ENCODE data around the gene PDGFRB.

PDGFRB gene

DNA sequence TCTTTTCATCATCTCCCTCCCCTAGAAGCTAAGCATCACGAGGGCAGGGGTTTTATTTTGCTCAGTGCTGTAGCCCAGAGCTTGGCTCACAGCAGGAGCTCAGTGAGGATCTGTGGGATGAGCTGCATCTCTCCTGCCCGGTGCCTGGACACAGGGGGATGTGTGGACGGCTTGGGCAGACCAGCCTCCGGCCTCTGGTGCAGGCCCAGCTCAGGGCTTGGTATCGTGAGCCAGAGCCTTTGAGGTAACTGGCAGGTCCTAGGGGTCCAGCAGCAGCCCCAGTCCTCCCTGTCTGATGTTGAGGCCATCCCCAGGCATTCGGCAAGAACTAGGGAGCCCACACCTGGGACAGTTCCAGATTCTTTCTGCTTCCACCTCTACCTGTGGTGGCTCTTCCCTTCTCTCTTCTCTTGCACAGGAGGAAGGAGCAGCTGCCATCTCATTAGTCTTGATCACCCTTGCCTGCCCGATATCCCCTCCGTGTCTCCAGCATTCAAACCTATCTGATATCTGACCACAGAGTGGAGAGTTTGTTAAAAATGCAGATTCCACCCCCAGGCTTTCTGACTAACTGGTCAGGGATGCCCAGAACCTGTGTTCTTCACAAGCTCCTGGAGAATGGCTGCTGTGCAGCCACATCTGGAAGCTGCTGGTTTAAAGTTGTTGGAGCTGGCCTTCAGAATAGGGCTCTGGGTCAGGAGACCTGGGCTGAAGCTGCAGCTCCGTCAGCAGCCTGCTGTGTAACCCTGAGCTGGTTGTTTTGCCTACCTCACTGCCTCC lies 26.3 kb upstream of the PDGFRB start:
- DNase-seq: no peak

DNA sequence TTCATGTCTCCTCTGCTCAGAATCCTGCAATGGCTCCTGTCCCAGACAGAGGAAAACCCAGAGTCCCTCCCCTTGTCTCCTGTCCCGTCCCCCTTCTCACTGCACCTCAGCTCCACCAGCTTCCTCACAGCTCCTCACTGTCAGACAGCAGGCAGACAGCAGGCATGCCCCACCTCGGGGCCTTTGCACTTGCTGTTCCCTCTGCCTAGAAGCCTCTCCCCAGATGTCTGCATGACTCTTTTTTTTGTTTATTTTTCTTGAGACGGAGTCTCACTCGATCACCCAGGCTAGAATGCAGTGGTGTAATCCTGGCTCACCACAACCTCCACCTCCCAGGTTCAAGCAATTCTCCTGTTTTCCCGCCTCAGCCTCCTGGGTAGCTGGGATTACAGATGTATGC lies 25.4 kb upstream of the PDGFRB start:
- no peak for DNase-seq

DNA sequence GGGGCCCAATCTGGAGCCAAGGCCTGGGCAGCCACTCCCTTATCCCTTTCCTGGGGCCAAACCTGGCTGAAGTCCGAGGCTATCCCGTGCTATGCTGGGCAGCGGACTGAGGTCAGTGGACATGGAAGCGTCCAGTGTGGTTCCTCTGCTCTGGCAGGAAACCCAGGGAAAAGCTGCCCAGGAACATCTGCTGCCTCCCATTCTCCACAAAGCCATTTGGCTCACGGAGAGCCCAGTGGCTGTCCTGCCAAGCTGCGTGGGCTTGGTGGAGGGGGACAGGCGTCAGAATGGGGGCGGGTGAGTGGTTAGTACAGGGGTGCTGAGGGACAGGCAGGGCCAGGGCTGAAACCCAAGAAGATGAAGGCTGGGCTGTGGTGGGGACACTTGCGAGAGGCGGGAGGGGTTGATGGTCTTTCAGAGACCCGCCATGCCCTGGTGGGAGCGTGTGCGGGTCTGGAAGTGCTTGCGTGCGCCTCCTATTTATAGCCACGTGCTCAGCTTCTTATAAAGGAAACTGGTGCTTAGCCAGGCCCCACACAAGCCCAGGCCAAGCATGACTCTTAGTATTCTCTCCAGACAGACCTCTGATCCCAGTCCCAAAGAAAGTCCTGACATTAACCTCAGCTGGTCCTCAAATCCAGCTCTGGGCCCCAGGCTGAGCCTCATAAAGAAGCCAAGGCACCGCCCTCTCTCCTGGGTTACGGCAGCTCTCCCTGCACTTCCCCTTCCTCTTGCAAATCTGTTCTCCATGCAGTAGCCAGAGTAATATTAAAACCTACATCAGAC lies 24.8 kb upstream of the PDGFRB start:
- no peak for DNase-seq

DNA sequence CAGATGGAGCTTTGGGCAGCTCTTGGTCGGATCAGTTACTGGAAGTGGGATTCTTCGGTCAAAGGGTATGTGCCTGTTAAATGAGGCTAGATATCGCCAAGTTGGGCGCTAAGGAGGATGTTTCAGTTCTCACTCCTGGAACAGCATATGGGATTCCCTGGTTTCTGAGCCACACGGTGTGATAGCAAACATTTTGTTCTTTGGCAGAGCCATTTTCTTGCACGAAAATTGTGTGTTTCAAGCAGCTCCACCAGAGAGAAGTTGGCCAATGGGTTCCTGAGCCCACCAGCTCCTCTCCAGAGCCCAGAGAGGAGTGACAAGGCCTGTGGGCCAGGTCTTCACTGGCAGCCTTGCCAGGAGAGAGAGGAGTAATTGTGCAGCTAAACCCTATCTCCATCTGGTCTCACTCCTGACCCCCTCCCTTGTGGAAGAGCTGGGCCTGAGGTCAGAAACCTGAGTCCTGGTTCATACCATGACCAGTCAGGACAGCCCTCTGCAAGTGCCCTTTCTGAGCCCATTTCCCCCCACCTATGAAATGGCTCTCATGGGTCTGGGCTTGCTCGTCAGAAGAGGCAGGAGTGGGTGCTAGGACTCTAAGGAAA lies 23.5 kb upstream of the PDGFRB start:
- no peak for DNase-seq

DNA sequence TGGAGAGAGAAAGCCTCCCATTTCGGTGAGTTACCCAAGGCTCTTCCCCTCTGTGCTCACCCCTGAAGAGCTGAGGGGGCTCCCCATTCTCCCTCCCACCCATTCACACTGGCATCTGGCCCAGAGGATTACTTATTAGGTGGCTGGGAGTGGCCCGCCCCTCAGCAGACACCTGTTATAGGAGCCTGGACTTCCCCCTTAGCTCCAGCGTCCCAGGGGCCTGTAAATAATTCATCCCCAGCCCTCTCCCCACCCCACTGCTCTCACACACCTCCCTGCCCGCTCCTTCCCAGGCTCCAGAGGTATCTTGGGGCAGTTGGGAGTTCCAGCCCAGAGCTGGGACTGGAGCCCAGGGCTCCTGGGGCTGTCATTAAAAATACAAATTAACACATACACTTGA lies 22.6 kb upstream of the PDGFRB start:
- no peak for DNase-seq

DNA sequence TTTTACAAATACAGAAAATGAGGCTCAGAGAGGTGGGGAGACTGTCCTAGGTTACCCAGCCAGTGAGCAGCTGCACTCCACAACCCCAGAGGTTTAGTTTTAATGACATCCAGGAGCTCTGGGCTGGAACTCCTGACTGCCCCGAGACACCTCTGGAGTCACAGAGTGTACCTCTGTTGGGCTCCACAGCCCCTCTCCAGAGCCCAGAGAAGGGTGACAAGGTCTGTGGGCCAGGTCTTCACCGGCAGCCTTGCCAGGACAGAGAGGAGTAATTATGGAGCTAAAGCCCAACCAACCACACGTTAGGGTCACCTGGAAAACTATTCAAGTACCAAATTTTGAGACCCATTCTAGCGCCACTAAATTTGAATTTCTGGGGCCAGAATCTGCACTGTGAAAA lies 22.1 kb upstream of the PDGFRB start:
- DNase-seq: no peak

DNA sequence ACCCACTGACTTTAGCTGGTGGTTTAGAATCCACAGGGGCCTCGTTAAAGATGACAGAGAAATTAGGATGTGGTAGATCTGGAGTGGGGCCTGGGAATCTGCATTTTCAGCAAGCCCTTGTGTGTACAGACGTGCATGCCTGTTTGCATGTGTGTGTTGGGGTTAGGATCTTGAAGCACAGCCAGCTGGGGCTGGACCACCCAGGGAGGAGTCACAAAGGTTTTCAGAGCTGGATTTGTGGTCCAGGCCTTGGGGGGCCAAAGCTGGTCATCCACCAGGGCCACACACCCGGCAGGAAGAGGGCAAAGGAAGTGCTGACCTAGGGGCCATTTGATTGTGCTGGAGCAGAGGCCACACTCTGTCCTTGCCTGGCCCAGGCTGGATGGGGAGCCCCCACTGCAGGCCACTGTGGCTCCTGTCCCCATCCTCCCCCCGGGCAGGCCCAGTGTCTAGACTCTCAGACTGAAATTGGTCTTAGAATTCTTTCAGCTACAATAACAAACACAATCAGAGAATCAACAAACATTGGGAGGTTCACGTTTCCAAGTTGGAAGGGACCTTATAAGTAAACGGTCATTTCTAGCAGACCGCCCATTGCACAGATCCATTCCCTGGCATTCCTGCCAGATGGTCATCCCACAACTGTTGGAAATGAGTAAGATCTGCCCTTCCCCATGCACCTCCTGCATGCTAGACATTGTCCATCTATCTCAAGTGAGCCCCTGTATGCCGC lies 21.3 kb upstream of the PDGFRB start:
- DNase-seq: no peak

DNA sequence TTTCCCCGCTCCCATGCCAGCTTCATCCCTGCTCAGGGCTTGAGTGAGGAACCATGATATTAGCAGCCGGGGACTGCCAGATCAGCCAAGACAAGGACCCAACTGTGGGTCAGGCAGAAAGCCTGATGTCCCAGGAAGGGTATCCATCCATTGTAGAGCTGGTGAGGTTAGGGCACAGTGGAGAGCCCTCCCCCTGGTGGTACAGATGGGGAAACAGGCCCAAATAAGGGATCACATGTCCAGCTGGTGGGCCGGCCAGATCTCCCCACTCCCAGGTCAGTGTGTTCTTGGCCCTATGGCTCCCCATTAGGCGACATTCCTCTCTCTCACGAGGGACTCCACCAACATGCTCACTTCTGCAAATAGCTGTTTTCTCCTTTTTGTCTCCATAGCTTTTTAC lies 19.9 kb upstream of the PDGFRB start:
- no peak for DNase-seq

DNA sequence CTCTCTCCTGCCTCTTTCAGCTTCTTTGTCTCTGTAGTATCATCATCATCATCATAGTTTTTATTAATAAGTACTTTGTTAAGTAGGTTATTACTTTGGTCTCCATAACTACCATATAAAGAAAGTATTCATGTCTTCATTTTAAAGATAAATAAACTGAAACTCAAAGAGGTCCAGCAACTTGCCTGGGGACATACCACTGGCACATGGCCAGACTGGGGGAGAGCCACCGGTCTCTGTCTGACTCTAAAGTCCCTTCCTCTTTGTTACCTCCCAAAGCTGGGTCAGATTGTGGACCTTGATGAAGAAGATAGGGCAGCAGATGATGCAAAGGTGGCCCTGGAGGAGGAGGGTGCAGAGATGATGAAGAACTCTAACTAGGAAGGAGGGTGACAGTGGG lies 19.4 kb upstream of the PDGFRB start:
- DNase-seq: no peak

DNA sequence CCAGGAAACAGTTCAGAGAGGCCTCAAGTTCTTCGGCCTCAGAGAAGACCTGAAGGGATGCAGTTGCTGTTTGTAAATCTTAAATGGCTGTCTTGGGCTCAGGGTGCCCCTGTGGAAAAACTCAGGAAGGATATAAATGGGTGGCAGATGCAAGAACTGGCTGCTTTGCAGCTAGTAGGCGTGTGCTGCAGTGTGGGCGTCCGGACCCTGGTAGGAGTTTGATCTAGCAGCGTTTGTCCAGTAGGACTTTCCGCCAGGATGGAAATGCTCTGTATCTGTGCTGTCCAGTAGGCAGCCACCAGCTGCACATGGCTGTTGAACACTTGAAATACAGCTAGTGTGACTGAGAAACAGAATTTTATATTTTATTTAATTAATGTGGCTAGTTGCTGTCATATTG lies 18.6 kb upstream of the PDGFRB start:
- DNase-seq: no peak

DNA sequence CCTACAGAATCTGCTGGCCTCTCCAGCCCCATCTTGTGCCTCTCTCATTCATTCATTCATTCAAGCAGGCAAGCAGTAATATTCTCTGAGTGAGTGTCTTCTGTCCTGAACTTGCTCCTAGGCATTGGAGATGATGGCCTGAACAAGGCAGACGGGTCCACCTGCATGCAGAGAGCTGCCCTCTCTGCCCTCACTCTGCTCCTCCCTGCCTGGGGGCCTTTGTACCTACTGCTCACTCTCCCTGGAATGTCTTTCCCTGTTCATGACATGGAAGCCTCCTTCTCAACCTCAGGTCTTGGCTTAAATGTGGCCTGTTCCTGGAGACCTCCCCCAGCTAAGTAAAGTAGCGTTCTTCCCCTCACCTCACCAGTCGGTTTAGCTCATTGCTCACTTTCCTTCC lies 17.5 kb upstream of the PDGFRB start:
- no peak for DNase-seq

DNA sequence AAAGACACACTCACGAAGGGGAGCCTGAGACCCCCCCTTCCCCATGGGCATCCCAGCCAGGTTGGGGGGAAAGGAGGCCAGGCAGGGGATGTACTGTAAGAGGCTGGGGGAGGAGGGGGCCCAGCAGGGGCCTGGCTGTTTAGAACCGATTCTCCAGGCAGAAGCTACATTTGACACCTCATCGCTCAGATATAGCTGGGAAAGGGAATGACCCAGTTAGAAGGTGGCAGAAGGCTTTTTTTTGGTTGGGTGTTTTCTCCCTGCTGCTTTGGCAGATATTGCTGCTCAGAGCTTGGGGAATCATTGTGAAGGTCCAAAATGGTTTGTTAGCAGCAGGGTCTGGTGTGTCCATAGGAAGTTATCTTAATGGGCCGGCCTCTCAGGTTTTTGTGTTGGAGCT lies 16.9 kb upstream of the PDGFRB start:
- no peak for DNase-seq

DNA sequence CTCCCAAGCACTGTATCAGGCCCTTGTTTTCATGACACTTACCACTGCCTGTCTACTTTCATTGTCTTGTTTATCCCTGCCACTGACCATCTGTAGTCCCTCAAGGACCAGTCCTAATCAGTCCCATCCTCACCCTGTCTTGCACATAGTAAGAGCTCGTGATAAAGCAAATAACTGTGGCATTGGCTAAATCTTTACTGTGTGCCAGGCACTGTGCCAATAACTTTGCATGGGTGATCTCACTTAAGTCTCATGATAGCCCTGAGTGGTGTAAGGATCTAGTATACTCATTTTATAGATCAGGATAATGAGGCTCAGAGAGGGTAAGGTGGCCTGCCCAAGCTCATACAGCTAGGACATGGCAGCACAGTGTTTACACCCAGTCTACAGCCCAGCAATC lies 16.5 kb upstream of the PDGFRB start:
- no peak for DNase-seq

DNA sequence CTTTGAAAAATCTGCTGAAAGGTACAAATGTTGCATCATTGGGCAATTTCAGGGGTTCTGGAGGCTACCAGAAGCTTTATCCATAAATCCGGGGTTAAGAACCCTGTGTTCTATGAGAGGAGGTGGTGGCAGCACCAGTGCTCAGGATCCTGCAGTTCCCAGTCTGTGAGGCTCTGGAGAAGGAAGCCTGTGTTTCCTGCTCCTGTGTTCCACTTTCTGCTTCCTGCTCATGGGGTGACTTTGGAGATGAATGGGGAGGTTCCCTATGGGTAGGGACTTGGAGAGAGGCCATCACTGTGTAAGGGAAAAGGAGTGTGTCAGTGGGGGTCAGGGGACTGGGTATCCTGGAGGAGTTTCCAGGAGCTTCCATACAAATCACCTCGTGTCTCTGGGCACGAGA lies 13.2 kb upstream of the PDGFRB start:
- no peak for DNase-seq

DNA sequence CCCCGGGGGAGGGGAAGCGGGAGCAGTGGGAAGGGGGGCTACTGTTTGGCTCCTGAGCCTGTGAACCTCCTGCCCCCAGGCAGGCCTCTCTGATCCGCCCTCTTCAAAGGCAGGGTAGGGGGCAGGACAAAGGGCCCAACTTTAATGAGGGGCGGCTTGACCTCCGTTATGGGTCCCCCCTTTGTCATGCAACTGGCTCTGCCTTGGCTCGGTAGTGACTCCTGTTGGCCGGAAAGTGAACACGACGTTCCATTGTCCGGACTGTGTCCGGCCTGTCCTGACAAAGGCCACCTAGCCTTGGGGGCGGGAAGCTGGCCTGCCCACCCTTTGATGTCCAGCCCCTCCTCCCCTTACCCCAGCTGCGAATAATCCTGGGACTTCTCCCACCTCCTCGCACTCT lies 12.3 kb upstream of the PDGFRB start:
- no peak for DNase-seq

DNA sequence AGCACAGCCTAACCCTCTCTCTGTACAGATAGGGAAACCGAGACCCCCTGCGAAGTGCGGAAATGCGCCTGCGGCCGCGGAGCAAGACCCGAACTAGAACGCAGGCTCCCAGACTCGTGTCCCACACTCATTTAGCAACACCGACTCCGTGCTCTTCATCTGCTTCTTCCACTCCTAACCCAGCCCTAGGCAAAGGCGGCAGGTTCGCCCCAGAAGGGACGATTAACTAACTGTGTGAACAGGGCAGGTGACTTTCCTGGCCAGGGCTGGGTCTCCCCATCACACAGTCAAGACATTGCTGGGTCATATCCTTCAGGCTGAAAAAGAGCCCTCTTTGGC lies 11.8 kb upstream of the PDGFRB start:
- no peak for DNase-seq

DNA sequence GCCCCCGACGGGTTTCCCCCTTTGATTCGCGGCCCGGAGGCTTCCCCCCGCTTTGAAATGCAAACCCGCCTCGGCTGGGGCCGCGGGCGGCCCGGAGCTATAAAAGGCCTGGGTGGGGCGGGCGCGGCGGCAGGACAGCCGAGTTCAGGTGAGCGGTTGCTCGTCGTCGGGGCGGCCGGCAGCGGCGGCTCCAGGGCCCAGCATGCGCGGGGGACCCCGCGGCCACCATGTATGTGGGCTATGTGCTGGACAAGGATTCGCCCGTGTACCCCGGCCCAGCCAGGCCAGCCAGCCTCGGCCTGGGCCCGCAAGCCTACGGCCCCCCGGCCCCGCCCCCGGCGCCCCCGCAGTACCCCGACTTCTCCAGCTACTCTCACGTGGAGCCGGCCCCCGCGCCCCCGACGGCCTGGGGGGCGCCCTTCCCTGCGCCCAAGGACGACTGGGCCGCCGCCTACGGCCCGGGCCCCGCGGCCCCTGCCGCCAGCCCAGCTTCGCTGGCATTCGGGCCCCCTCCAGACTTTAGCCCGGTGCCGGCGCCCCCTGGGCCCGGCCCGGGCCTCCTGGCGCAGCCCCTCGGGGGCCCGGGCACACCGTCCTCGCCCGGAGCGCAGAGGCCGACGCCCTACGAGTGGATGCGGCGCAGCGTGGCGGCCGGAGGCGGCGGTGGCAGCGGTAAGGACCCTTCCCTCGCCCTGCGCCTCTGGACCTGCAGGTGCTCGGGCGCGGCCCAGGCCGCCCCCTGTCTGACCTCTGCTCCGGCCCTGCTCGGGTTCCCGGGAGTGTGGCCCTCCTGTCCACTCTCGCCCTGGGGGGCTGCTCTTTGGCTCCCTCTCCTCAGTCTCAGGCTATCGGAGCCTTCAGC lies 11.2 kb upstream of the PDGFRB start, which contains the start of gene CDX1:
CDX1 (plus strand) TSS at position 129 of the 862 bp plus-strand sequence; CDS start at position 228, 99 bp downstream.
- no peak for DNase-seq

DNA sequence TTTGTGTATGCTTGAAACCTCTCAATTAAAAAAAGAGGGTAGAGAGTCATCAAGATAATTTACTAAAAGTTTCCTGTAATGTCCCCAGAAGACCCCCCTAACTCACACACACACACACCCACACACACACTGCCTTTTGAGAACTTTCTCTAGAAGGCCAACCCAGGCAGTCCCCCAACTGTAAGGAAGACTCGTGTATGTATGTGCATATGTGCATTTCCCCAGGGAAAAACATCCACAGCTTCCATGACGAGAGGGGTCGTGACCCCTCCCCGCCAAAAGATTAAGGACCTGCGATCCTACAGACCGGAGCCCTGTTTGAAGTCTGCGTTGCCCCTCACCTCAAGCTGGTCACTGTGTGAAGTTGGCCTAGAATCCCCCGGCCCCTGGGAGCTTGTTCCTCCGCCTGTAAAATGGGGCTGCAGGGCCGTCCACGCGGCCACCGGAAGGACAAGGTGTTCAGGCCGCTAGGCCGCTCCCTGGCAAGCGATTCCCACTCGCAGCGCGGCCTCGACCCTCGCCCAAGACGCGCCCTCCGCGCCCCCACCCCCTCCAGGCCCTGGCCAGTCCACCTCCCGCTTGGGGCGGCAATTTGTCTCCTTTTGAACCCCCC lies 10.5 kb upstream of the PDGFRB start:
- DNase-seq: no peak

DNA sequence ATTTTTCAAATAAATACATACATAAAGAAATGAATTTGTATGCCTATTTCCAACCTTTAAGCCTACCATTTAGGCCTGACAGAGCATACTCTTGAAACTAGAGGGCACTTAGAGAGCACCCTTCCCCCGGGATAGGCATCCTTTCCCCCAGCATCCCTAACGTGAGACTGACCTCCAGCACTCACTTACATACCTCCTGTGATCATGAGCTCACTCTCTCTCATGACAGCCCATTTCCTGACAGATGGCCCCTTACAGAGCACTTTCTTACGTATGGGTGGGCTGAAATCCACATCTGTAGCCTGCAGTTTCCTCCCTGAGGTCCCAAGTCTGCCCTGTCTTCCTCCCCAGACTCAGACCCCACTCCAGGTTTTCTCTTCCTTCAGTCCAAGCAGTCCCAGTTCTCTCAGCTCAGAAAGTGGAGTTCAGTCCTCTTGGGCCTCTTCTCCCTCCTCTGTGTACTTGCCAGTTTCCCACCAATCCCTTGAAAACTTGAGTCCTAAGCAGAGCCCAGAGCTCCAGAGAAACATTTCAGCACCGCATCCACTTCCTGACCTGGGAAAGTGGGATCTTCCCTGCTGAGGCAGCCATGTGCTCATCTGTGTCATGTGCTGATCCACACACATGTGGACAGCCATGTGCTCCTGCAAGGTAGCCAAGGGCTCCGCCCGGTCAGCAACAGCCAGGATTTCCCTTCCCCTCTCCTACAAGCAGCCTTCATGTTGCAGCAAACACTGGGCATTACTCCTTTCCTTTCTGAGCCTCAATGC lies 8.8 kb upstream of the PDGFRB start:
- DNase-seq: no peak

DNA sequence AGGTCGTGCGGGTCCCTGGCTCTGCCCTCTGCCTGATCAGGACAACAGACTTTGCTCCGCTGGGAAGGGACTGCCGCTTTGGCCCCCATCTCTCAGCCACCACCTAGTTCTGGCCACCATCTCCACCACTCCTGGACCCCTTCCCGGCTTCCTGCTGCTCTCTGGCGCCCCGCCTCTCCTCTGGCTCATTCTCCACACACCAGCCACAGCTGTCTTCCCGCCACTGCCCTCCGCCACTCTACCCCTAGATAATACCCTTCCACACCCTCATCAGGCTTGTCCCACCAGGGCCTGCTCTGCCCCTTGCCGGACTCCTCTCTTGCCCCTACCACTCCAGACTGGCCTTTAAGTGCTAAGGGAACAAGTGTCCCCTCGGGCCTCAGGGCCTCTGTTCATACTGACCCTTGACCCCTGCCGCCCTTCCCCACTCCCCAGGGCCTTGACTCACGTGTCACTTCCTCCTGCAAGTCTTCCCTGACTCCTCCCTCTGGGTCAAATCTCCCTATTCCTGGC lies 8.0 kb upstream of the PDGFRB start:
- DNase-seq: no peak

DNA sequence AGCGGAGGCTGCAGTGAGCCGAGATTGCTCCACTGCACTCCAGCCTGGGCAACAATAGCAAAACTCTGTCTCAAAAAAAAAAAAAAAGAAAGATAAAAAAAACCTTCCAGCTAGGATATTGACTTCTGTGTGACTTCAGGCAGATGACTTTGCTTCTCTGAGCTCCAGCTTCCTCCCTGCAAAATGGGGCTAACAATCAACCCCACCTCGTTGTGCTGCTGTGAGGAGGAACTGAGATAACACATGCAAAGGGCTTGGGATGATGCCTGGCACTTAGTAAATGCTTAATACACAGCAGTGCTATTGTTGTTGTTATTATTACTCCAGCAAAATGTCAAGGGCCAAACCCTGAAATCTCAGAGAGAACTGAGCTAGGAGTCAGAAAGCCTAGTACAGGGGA lies 7.4 kb upstream of the PDGFRB start:
- no peak for DNase-seq
